Mesenchymal stem cell (in vitro differentiated cells and primary cell): ENCODE results near the gene FBXO38.

Experiments used
- DNase-seq: peaks from one replicate; pipeline ENCODE4 v3.0.0-alpha.2; 2013
- H2AFZ ChIP-seq: one replicate; pipeline ENCODE4 v1.6.1; 2013; ENCODE audit warnings: low read depth, mild to moderate bottlenecking, control low read depth, inconsistent platforms, low read length, moderate library complexity
- H2AK5ac ChIP-seq: 2 replicates; pipeline ENCODE4 v1.6.1; 2013; ENCODE audit warnings: low read length, moderate library complexity, mild to moderate bottlenecking, inconsistent platforms; ENCODE audit not compliant: severe bottlenecking
- H2BK120ac ChIP-seq: one replicate; pipeline ENCODE4 v1.6.1; 2013; ENCODE audit warnings: low read depth, mild to moderate bottlenecking, inconsistent platforms, low read length, moderate library complexity
- H2BK12ac ChIP-seq, 2 experiments: one replicate each; pipeline ENCODE4 v1.6.1; 2013; ENCODE audit warnings: inconsistent platforms in 2 of 2, low read length in 2 of 2, mild to moderate bottlenecking in 2 of 2, moderate library complexity in 2 of 2, control low read depth in 1 of 2
- H2BK15ac ChIP-seq: one replicate; pipeline ENCODE4 v1.6.1; 2013; ENCODE audit warnings: mild to moderate bottlenecking, low read depth, inconsistent platforms; ENCODE audit not compliant: poor library complexity, severe bottlenecking
- H2BK5ac ChIP-seq: 2 replicates; pipeline ENCODE4 v1.6.1; 2013; ENCODE audit warnings: low read depth, mild to moderate bottlenecking, low read length, control low read depth, inconsistent platforms; ENCODE audit not compliant: poor library complexity, severe bottlenecking
- H3K14ac ChIP-seq, 2 experiments: one replicate each; pipeline ENCODE4 v1.6.1; 2013; ENCODE audit warnings: inconsistent platforms in 2 of 2, low read length in 2 of 2, control low read depth in 1 of 2, mild to moderate bottlenecking in 1 of 2, moderate library complexity in 1 of 2
- H3K18ac ChIP-seq, 2 experiments: one replicate each; pipeline ENCODE4 v1.6.1; 2013; ENCODE audit warnings: inconsistent platforms in 2 of 2, low read length in 2 of 2, control low read depth in 1 of 2, low read depth in 1 of 2, mild to moderate bottlenecking in 1 of 2
- H3K23ac ChIP-seq, 2 experiments: one replicate each; pipeline ENCODE4 v1.6.1; 2013; ENCODE audit warnings: inconsistent platforms in 2 of 2, low read length in 2 of 2, mild to moderate bottlenecking in 2 of 2, moderate library complexity in 2 of 2, control low read depth in 1 of 2
- H3K27ac ChIP-seq: 2 replicates; pipeline ENCODE4 v1.5.1; 2013; ENCODE audit warnings: mild to moderate bottlenecking, moderate library complexity, low read length, control low read depth, inconsistent platforms; ENCODE audit not compliant: poor library complexity, severe bottlenecking
- H3K27me3 ChIP-seq, 2 experiments: 2 replicates each; pipeline versions ENCODE4 v1.6.1 to v1.7.0; 2013; ENCODE audit warnings: low read length in 2 of 2, mild to moderate bottlenecking in 2 of 2, moderate library complexity in 2 of 2, control low read depth in 1 of 2, inconsistent platforms in 1 of 2; ENCODE audit not compliant: control insufficient read depth in 1 of 2, insufficient read depth in 1 of 2
- H3K36me3 ChIP-seq, 2 experiments: 2 replicates each; pipeline versions ENCODE4 v1.6.1 to v1.7.0; 2013; ENCODE audit warnings: low read length in 2 of 2, control low read depth in 1 of 2, inconsistent platforms in 1 of 2, low read depth in 1 of 2, mild to moderate bottlenecking in 1 of 2; ENCODE audit not compliant: insufficient read depth in 2 of 2, control insufficient read depth in 1 of 2
- H3K4ac ChIP-seq, 2 experiments: one replicate each; pipeline ENCODE4 v1.6.1; 2013; ENCODE audit warnings: inconsistent platforms in 2 of 2, low read length in 2 of 2, mild to moderate bottlenecking in 2 of 2, moderate library complexity in 2 of 2, control low read depth in 1 of 2, low read depth in 1 of 2
- H3K4me1 ChIP-seq: 2 replicates; pipeline ENCODE4 v1.6.1; 2013; ENCODE audit warnings: low read depth, low read length, control low read depth; ENCODE audit not compliant: control insufficient read depth, insufficient read depth
- H3K4me2 ChIP-seq: 2 replicates; pipeline ENCODE4 v1.6.1; 2013; ENCODE audit warnings: low read length, mild to moderate bottlenecking, inconsistent platforms; ENCODE audit not compliant: poor library complexity, severe bottlenecking
- H3K4me3 ChIP-seq, 2 experiments: 2 replicates each; pipeline versions ENCODE4 v1.5.1 to v1.7.0; 2013; ENCODE audit warnings: low read length in 2 of 2, mild to moderate bottlenecking in 2 of 2, control low read depth in 1 of 2, low read depth in 1 of 2; ENCODE audit not compliant: insufficient read depth in 1 of 2
- H3K79me1 ChIP-seq: replicated peaks from 2 replicates; pipeline ENCODE4 v1.6.1; 2013; ENCODE audit warnings: mild to moderate bottlenecking, control low read depth, low read length, inconsistent platforms; ENCODE audit not compliant: poor library complexity, severe bottlenecking
- H3K9ac ChIP-seq: 2 replicates; pipeline ENCODE4 v1.7.0; 2013; ENCODE audit warnings: mild to moderate bottlenecking, low read length, moderate library complexity
- H3K9me3 ChIP-seq: 2 replicates; pipeline ENCODE4 v1.7.0; 2013; ENCODE audit warnings: mild to moderate bottlenecking, low read length; ENCODE audit not compliant: control insufficient read depth
- H4K8ac ChIP-seq: one replicate; pipeline ENCODE4 v1.6.1; 2013; ENCODE audit warnings: inconsistent platforms, mild to moderate bottlenecking, low read length, moderate library complexity
- H4K91ac ChIP-seq: one replicate; pipeline ENCODE4 v1.6.1; 2013; ENCODE audit warnings: mild to moderate bottlenecking, low read length, inconsistent platforms
- WGBS: methylation state at CpG from one replicate; pipeline ENCODE4 v1.1.7; 2013; ENCODE audit warnings: mixed read lengths; 5-methylcytosine and 5-hydroxymethylcytosine counted together

Gene FBXO38

GRCh38 chr5:148378670-148379069 is 5.1 kb upstream of the FBXO38 start:
- DNase-seq, result no peak

GRCh38 chr5:148379340-148379739 is 4.4 kb upstream of the FBXO38 start:
- Histone ChIP-seq H3K27ac (no peak overlapping the region), H2AK5ac (no peak overlapping the region), H3K23ac (no peak overlapping the region), H2BK5ac (no peak overlapping the region), H3K27me3 (no peaks in the 10 kb centered on the region), H4K91ac (no peak overlapping the region), H3K9ac (no peak overlapping the region), H4K8ac (no peak overlapping the region), H3K9me3 (no peaks in the 10 kb centered on the region), H3K4me2 (no peak overlapping the region), H2BK120ac (no peak overlapping the region), H3K4me3 (no peak overlapping the region), H3K36me3 (no peaks in the 10 kb centered on the region), H3K14ac (no peak overlapping the region), H3K4me1 (no peaks in the 10 kb centered on the region), H3K18ac (no peak overlapping the region), H2BK12ac (no peak overlapping the region), H3K79me1 (no peaks in the 10 kb centered on the region), H3K4ac (no peak overlapping the region), H2BK15ac (no peak overlapping the region), H2AFZ (no peak overlapping the region)
- DNase-seq, result no peak

More at GRCh38 chr5:148378670-148379069, 5.1 kb upstream of the FBXO38 start:
- Histone ChIP-seq H3K36me3 (no peaks in the 10 kb centered on the region), H2BK12ac (no peak overlapping the region), H2BK120ac (no peak overlapping the region), H3K14ac (no peak overlapping the region), H3K18ac (no peak overlapping the region), H4K8ac (no peak overlapping the region), H3K9ac (no peak overlapping the region), H3K27ac (no peak overlapping the region), H3K79me1 (no peaks in the 10 kb centered on the region), H2AFZ (no peak overlapping the region), H3K4me3 (no peak overlapping the region), H3K27me3 (no peaks in the 10 kb centered on the region), H3K4ac (no peak overlapping the region), H3K4me2 (no peak overlapping the region), H3K9me3 (no peaks in the 10 kb centered on the region), H3K4me1 (no peaks in the 10 kb centered on the region), H2BK15ac (no peak overlapping the region), H2AK5ac (no peak overlapping the region), H3K23ac (no peak overlapping the region), H2BK5ac (no peak overlapping the region), H4K91ac (no peak overlapping the region)
- WGBS, result 91% methylated on average over 3 of the region's 3 CpGs

DNA sequence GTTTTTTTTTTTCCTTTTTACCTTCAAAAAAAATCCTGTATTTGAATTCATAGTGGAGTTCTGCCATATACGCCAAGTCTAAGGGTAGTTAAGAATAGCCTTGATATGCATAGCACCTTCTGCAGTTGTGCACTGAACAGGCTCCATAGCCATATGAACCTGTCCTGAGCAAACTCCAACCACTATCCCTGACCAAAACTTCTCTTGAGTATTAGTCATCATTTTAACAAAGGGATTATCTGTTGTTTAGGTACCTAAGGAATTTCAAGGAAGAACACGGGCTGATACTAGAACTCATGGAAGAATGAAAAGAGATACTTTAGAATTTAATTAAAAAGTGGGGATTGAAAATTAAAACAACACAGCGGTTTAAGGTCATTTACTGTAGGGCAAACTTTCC is 1.9 kb upstream of the FBXO38 start:
- H3K27ac ChIP-seq, result no peak overlapping the region
- H3K79me1 ChIP-seq, result no peaks in the 10 kb centered on the region
- no peaks in the 10 kb centered on the region for H3K4me1 ChIP-seq

GRCh38 chr5:148382961-148383360 is 797 bp upstream of the FBXO38 start:
- H2AK5ac ChIP-seq, result no peak overlapping the region
- H2AFZ ChIP-seq, result no peak overlapping the region
- no peak for DNase-seq
- H3K4ac ChIP-seq, result peak overlapping the region in 1 of 2 experiments; percentile 15
- H2BK120ac ChIP-seq, result no peak overlapping the region
- H3K9me3 ChIP-seq, result no peaks in the 10 kb centered on the region
- no peaks in the 10 kb centered on the region for H3K27me3 ChIP-seq
- no peak overlapping the region for H3K27ac ChIP-seq
- peak overlapping the region; percentile 50 for H3K4me2 ChIP-seq
- no peaks in the 10 kb centered on the region for H3K79me1 ChIP-seq
- no peaks in the 10 kb centered on the region for H3K4me1 ChIP-seq
- H3K9ac ChIP-seq, result peak overlapping the region; percentile 98
- 88% methylated on average over 2 of the region's 4 CpGs for WGBS
- H3K23ac ChIP-seq, result no peak overlapping the region
- no peak overlapping the region for H2BK12ac ChIP-seq
- peaks cover 0 to 11% of the 10 kb centered on the region in 2 experiments for H3K36me3 ChIP-seq
- H2BK5ac ChIP-seq, result no peak overlapping the region
- no peak overlapping the region for H2BK15ac ChIP-seq
- no peak overlapping the region for H3K18ac ChIP-seq
- H4K91ac ChIP-seq, result no peak overlapping the region
- no peak overlapping the region for H3K14ac ChIP-seq
- H4K8ac ChIP-seq, result no peak overlapping the region
- H3K4me3 ChIP-seq, result peak overlapping the region in 1 of 2 experiments; percentile 98

More for the DNA sequence above, 1.9 kb upstream of the FBXO38 start:
- H2BK120ac ChIP-seq, result no peak overlapping the region
- no peak overlapping the region for H3K23ac ChIP-seq
- 97% methylated on average over 3 of the region's 3 CpGs for WGBS
- H3K9me3 ChIP-seq, result no peaks in the 10 kb centered on the region
- no peak overlapping the region for H2AK5ac ChIP-seq
- no peak overlapping the region for H4K91ac ChIP-seq
- no peak overlapping the region for H3K4me2 ChIP-seq
- no peak overlapping the region for H2BK12ac ChIP-seq
- no peaks in the 10 kb centered on the region for H3K27me3 ChIP-seq
- no peak overlapping the region for H3K9ac ChIP-seq
- H3K36me3 ChIP-seq, result peaks cover 0 to 4% of the 10 kb centered on the region in 2 experiments
- no peak overlapping the region for H2BK5ac ChIP-seq
- no peak for DNase-seq
- no peak overlapping the region for H3K4me3 ChIP-seq
- no peak overlapping the region for H4K8ac ChIP-seq
- no peak overlapping the region for H3K4ac ChIP-seq
- H2BK15ac ChIP-seq, result no peak overlapping the region
- no peak overlapping the region for H3K18ac ChIP-seq
- no peak overlapping the region for H2AFZ ChIP-seq
- no peak overlapping the region for H3K14ac ChIP-seq
